AG20443 (cell line): ENCODE measurements around the gene PTK7.

Experiments
- DNase-seq: peaks from one replicate; pipeline ENCODE4 v3.0.0; 2012; ENCODE audit warnings: low spot score, mixed read lengths

The PTK7 gene

GRCh38 chr6:43180058-43180457 lies 103.9 kb downstream of the PTK7 start:
- no peak for DNase-seq

- no peak for DNase-seq
Measured at GRCh38 chr6:43180985-43181384, 104.9 kb downstream of the PTK7 start.

- no peak for DNase-seq
Measured at GRCh38 chr6:43181621-43181941, 105.5 kb downstream of the PTK7 start.

DNA sequence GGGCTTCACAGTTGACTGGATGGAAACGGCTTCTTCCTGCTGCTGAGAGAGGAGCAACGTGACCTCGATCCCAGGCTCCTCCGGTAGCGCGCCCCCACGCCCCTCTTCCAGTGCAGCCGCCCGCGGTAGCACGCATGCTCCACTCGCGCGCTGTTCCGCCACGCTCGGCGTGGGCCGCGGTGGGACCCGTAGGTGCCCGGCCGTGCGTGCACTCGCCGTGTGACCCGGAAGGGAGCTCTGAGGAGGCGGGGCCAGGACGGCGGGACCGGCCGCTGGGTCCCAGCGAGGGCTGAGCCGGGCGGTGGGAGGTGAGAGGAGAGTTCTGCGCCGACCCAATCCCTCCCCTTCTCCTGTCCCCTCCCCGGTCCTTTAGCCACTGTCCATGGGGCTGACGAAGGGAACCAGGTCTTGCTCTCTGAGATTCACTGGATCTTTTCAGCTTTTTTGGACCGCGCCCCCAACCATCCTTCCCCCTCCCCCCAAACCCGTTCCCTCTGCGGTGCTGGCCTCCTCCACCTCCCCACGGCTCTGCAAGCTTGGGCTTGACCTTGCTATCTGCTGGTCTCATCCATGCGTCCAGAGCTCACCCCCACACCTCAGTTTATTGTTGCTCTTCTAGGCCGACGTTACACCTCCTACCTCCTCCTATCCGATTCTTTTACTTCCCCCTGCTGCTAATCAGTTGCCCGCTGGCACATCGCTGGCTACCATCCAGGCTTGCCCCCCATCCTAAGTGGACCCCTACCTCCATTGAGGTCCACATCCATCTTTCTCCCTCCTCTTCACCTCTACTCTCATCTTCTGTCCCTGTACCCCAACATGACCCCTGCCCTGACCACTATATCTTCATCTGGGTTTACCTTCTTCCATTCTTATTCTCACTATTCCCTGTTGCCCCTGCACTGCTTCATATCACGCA lies 106.1 kb downstream of the PTK7 start, which contains the start of gene CUL9:
TSS of gene CUL9 (plus strand) at position 255 of the 919 bp plus-strand sequence. CDS start 2,115 bp downstream, outside the sequence.
- peak; percentile 94 for DNase-seq

GRCh38 chr6:43183441-43183840 lies 107.3 kb downstream of the PTK7 start:
- no peak for DNase-seq

DNA sequence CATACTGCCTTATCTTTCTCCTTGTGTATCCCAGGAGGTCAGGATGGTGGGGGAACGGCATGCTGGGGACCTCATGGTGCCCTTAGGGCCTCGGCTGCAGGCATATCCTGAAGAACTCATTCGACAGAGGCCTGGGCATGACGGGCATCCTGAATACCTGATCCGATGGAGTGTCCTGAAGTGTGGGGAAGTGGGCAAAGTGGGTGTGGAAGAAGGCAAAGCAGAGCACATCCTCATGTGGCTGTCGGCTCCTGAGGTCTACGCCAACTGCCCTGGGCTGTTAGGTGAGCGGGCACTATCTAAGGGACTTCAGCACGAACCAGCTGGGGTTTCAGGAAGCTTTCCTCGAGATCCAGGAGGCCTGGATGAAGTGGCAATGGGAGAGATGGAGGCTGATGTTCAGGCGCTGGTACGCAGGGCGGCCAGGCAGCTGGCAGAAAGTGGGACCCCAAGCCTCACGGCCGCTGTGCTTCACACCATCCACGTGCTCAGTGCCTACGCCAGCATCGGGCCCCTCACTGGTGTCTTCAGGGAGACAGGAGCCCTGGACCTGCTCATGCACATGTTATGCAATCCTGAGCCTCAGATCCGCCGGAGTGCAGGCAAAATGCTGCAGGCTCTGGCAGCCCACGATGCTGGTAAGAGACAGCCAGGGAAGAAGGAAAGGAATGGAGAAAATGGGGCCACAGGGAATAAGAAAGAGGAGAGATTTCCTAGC lies 108.3 kb downstream of the PTK7 start:
- no peak for DNase-seq

DNA sequence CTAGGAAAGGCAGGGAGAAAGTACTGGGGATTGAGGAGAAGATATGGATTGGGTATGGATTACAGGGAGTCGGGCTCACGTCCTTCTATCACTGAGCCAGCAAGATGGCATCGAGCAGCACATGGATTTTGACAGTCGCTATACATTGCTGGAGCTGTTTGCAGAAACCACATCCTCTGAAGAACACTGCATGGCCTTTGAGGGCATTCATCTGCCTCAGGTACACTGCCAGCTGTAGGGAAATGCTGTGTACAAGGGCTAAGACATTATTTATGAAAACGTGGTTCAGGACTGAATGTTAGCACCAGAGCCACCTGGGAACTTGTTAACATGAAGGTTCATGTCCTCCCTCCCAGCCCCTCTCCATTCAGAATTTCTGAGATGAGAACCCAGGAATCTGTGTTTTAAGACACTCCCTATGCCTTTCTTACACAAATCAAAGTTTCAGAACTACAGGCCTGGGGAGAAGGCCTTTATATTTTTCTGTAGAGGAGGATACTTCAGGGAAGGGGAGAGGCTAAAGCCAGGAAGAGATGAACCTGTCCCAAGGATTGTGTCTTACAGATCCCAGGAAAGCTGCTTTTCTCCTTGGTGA lies 109.4 kb downstream of the PTK7 start:
- DNase-seq = no peak

GRCh38 chr6:43186019-43186418 lies 109.9 kb downstream of the PTK7 start:
- DNase-seq = no peak

DNA sequence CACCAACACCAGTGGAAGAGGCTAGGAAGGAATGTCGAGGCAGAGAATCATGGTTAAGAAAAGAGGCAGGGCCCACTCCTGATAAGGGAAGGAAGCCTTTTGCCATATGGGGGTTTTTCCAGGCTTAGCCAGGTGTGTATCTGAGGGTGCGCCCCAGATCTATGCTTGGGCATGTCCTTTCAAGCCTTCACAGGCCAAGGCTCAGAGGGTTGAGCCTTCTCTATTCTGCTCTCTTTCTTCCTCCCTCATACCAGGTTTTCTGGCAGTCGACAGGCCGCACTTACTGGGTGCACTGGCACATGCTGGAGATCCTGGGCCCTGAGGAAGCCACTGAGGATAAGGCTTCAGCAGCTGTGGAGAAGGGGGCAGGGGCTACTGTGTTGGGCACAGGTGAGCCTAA lies 110.6 kb downstream of the PTK7 start:
- DNase-seq = no peak

GRCh38 chr6:43187821-43188220 lies 111.7 kb downstream of the PTK7 start:
- DNase-seq = no peak

GRCh38 chr6:43188426-43188825 lies 112.3 kb downstream of the PTK7 start:
- no peak for DNase-seq

- DNase-seq = no peak
Measured at GRCh38 chr6:43189776-43190304, 113.7 kb downstream of the PTK7 start.

DNA sequence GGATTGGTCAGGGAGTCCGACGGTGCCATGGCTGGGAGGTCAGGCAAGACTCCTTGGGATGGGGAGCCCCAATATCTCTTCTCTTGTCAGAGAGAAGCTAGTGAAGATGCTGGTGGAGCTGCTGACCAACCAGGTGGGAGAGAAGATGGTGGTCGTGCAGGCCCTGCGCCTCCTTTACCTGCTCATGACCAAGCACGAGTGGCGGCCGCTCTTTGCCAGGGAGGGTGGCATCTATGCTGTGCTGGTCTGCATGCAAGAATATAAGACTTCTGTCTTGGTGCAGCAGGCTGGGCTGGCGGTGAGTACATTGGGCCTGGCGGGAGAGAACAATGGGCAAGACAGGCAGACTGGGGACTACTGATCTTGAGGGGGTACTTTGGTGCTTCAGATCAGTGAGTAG lies 116.8 kb downstream of the PTK7 start:
- DNase-seq = no peak

DNA sequence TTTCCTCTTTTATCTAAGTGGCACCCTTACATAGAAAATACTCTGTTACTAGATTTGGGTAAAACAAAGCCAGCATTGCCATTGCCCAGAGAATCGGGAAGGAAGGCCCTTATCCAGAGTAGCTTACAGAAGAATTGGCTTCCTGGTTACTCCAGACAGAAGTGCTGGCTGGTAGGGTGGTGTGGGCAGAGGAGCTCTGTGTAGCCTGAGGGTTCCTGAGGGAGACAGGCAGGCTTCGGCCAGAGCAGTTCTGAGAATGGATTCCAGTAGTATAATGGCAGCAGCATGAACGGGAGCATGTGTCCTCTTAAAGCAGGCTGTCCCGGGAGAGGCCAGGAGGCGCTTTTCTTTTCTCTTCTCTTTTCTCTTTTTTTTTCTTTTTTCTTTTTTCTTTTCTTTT lies 117.8 kb downstream of the PTK7 start:
- DNase-seq = no peak

DNA sequence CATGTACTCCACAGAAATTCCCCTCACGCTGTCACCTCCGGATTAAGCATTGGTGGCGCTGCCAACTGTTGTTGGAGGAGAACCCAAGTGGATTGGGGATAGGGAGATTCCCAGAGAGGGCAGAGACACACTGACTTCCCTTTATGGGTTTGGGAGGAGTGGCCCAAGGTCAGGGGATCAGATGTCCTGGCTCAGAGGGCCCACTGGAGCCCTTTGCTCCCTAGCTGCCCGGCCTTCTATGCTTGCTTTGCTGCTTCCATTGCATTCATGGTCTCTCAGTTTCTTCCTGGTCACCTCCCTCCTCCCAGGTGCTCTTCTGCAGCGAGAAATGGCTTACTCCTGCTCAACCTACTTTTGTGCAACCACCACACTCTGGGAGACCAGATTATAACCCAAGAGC lies 120.2 kb downstream of the PTK7 start:
- DNase-seq = no peak

GRCh38 chr6:43199912-43200311 lies 123.8 kb downstream of the PTK7 start:
- DNase-seq = no peak

DNA sequence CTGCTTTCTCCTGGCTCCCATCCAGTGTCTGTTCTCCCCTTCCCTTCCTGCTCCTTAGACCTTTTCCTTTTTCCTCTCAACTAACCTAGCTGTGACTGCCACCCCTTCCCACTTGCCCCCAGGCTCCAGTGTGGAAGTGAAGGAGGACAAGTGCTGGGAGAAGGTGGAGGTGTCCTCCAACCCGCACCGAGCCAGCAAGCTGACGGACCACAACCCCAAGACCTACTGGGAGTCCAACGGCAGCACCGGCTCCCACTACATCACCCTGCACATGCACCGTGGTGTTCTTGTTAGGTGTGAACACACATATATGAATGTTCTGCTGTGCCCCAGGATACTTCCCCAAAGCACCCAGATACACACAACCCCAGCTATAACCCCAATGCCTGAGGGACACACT lies 124.4 kb downstream of the PTK7 start:
- no peak for DNase-seq

DNA sequence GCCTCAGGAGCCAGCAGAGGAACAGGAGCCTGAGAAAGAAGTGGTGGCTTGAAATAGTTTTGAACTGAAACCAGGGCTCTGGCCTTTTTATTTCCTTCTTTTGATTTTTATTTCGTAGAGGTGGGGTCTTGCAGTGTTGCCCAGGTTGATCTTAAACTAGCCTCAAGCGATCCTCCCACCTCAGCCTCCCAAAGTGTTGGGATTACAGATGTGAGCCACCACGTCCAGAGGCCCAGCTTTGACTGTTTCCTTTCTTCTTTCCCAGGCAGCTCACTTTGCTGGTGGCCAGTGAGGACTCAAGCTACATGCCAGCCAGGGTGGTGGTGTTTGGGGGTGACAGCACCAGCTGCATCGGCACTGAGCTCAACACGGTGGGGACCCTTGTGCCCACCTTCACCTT lies 126.3 kb downstream of the PTK7 start:
- no peak for DNase-seq

DNA sequence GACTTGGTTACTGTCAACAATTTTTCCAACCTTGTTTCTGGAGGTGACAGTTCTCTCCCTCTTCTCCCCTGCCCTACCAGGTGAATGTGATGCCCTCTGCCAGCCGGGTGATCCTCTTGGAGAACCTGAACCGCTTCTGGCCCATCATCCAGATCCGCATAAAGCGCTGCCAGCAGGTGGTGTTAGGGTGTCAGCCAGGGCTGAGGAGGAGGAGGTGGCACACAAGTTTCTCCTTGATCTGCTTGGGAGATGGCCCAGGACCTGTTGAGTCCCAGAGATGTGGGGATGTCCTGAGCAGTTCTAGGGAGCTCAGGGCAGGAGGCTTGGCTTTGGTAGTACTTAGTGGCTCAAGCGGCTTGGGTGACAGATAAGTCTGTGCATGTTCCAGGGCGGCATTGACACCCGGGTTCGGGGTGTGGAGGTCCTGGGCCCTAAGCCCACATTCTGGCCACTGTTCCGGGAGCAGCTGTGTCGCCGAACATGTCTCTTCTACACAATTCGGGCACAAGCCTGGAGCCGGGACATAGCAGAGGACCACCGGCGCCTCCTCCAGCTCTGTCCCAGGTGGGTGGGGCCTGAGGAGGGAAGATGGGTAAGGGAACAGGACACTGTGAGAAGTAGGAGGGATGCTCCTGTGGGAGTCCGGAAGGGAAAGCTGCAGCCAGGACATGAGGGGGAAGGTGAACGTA lies 127.1 kb downstream of the PTK7 start:
- DNase-seq = no peak

GRCh38 chr6:43203718-43204095 lies 127.6 kb downstream of the PTK7 start:
- no peak for DNase-seq

- no peak for DNase-seq
Measured at GRCh38 chr6:43204271-43205105, 128.4 kb downstream of the PTK7 start.
